ENCODE measurements around the gene RIOX2.

The RIOX2 gene

GRCh38 chr3:97931218-97931617, 41.0 kb downstream of the RIOX2 start:
- H3K27ac ChIP-seq: no peak overlapping the region

GRCh38 chr3:97930018-97930417, 42.2 kb downstream of the RIOX2 start:
- peak overlapping the region; percentile 35 for H3K27ac ChIP-seq
- TF ChIP-seq CTCF (conservative IDR thresholded peaks at IDR 0.05): no peak

More at GRCh38 chr3:97931218-97931617, 41.0 kb downstream of the RIOX2 start:
- no peak for TF ChIP-seq CTCF (conservative IDR thresholded peaks at IDR 0.05)

GRCh38 chr3:97928986-97929385, 43.2 kb downstream of the RIOX2 start:
- no peak for TF ChIP-seq CTCF (conservative IDR thresholded peaks at IDR 0.05)

GRCh38 chr3:97927704-97928103, 44.5 kb downstream of the RIOX2 start:
- TF ChIP-seq CTCF (conservative IDR thresholded peaks at IDR 0.05): no peak
- H3K27ac ChIP-seq: peak overlapping the region; percentile 51

More at GRCh38 chr3:97928986-97929385, 43.2 kb downstream of the RIOX2 start:
- peak overlapping the region; percentile 51; the same call in 1 of the 2 replicates for H3K27ac ChIP-seq

GRCh38 chr3:97917813-97918536, 54.3 kb downstream of the RIOX2 start:
- H3K27ac ChIP-seq: no peak overlapping the region
- no peak for TF ChIP-seq CTCF (conservative IDR thresholded peaks at IDR 0.05)

- no peak for TF ChIP-seq CTCF (conservative IDR thresholded peaks at IDR 0.05)
- no peak overlapping the region for H3K27ac ChIP-seq
These were observed 55.7 kb downstream of the RIOX2 start for GRCh38 chr3:97916576-97916975.

- no peak overlapping the region for H3K27ac ChIP-seq
- no peak for TF ChIP-seq CTCF (conservative IDR thresholded peaks at IDR 0.05)
These were observed 57.8 kb downstream of the RIOX2 start for GRCh38 chr3:97914388-97914787.

All from VCaP (cell line).